HG03378 (cell line): ENCODE results near the gene DNASE1.

Experiments
- ATAC-seq: cut with Tn5 transposase; IDR thresholded peaks from one replicate; pipeline ENCODE4 v1.9.1; 2021; ENCODE audit warnings: mild to moderate bottlenecking, moderate library complexity; ENCODE audit not compliant: unreplicated experiment

Gene DNASE1

DNA sequence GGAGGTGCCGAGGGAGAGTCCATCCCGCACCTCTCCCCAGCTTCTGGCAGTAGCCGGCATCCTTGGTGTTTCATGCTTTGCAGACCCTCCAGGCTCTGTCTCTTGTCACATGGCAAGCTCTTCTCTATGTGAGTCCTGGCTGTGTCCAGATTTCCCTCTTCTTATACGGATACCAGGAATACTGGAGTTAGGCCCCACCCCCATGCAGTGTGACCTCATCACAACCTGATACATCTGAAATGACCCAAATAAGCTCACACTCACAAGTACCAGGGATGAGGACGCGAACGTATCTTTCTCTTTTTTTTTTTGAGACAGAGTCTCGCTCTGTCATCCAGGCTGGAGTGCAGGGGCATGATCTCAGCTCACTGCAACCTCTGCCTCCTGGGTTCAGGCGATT is 39.6 kb downstream of the DNASE1 start:
- ATAC-seq = no peak

DNA sequence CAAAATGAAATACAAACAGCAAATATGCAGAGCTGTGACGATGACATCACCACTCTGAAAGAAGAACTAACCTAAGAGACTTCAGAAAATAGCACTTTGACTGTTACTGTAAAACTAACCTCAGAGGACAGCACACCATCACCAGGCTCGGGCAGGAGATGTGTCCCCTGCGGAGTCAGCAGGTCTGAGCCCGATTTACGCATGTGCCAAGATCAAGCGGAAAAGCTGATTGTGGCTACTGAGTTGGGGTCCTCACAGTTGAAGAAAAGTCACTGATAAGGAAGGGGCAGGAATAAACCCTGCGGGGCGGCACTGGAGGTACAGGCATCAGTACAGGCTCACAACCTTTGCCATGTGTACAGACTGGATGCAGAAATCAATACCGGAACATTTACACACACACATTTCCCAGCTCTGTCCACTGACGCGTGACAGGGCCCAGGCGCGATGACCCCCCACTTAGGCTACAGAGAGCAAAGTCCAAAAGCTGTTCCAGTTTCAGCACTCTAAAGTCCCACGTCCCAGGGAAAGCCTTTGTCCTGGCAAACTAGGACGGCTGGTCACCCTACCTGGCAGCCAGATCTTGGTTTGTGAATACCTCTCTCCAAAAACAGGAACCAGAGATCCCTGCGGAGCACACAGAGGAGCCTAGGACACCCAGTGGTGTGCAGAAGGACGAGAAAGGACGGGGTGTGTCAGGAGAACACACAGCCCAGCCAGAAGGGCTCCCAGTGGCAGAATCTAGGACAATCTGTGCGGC is 41.3 kb downstream of the DNASE1 start:
- no peak for ATAC-seq

DNA sequence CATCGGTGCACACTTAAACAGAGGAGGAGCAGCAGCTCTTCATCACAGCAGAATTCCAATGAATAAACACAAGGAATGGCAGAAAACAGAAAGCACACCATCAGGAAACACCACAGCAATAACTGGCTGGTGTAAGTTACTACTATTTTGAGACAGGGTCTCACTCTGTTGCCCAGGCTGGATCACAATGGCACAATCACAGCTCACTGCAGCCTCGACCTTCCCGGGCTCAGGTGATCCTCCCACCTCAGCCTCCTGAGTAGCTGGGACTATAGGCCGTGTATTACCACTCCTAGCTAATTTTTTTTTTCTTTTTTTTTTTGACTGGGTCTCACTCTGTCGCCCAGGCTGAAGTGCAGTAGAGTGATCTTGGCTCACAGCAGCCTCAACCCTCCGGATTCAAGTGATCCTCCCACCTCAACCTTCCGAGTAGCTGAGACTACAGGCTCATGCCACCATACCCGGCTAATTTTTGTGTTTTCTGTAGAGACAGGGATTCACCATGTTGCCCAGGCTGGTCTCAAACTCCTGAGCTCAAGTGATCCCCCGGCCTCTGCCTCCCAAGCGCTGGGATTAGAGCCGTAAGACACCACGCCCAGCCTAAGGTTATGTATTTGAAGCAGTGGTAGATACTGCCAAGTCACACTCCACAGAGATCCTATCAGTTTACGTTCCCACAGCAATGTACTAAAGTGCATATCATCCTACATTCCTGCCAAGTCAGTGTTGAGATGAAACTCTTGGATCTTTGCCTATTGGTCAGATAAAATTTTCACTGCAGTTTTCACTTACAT is 42.1 kb downstream of the DNASE1 start:
- ATAC-seq = no peak

DNA sequence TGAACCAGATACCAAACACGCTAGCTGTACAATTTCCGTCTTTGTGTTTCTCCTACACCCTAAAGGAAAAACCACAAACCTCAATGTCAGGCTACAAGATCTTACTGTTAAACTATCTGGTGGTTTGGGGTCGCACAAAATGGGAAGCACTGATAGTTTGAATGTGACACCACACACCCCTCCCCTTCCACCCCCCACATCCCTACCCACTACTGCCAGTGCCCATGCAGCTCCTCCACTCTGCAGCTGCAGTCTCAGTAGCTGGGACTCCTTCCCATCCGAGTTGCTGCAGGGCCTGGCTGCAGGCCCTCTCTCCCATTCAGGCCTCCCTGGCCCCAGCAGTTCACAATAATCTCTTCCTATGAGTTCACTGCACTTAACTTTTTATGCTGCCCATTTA is 44.5 kb downstream of the DNASE1 start:
- ATAC-seq = no peak

DNA sequence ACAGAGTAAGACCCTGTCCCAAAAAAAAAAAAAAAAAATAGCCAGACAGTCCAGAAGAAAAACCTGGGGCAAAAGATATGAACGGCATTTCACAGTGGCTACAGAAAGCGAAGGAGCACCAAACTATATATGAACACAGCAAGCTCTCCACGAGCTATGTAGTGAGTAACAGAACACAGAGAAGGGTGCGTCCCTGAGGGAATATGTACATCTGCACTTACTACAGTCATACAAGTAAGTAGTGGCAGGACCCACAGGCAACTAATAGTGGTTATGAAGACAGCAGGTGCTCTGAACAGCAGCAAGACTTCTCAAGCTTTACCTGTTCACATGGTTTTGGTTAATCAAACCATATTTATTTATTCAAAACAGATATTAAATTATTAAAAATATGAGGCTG is 47.0 kb downstream of the DNASE1 start:
- ATAC-seq = no peak

DNA sequence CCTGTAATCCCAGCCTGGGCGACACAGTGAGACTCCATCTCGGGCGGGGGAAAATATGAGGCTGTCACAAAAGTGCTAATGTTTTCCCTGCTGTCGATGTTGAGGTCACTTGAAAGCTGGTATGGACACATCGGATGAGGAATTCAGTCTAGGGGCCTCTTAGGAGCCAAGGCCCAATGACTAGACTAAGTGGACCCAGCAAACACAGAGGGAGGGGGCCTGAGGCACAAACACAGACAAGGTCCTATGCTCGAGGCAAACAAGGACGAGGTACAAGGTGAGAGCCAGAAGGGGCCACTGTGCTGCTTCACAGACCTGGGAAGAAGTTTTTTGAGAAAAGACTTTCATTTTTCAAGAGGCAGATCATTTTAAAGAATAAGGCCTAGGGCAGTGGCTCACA is 47.6 kb downstream of the DNASE1 start:
- no peak for ATAC-seq

DNA sequence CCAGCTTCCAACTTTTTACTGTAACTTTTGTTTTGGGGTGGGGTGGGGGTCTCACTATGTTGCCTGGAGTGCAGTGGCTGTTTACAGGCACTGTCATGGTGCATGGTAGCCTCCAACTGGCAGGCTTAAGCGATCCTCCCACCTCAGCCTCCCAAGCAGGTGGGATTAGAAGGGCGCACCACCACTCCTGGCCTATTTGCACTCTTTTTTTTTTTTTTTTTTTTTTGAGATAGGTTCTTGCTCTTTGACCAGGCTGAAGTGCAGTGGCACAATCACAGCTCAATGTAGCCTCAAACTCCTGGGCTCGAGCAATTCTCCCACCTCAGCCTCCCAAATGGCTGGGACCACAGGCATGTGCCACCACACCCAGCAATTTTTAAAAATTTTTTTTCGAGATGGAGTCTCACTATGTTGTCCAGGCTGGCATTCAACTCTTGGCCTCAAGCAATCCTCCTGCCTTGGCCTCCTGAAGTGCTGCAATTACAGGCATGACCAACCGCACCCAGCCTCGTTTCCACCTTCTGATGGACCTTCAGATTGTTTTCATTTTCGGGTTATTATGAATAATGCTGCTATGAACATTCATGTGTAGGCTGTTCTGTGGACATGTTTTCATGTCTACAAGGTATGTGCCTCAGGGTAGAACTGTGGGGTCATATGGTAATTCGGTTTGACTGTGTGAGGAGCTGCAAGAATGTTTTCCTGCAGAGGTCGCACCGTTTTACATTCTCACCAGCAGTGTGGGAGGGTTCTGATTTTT is 51.9 kb downstream of the DNASE1 start:
- ATAC-seq = no peak
